Bladder microvascular endothelial cell (primary cell): ENCODE data around the gene MTERF4. TPM values are rescaled to one million over a fixed set of nuclear protein-coding genes. Genes with fewer than 3 reads are reported as not detected.

Experiments used
- total RNA-seq: library from RNA; depleted of rRNA; stranded (reverse); fragments of >200 nt; gene quantifications from 2 replicates; pipeline ENCODE4 v1.2.3, GENCODE V29; 2014

Gene MTERF4
- total RNA-seq: 16.8 and 48.6 TPM in 2 replicates

GRCh38 chr2:241102239-241102803 lies at the start of gene MTERF4:
MTERF4 (minus strand) TSS chr2:241102287; CDS start chr2:241102273, 14 bp downstream.

DNA sequence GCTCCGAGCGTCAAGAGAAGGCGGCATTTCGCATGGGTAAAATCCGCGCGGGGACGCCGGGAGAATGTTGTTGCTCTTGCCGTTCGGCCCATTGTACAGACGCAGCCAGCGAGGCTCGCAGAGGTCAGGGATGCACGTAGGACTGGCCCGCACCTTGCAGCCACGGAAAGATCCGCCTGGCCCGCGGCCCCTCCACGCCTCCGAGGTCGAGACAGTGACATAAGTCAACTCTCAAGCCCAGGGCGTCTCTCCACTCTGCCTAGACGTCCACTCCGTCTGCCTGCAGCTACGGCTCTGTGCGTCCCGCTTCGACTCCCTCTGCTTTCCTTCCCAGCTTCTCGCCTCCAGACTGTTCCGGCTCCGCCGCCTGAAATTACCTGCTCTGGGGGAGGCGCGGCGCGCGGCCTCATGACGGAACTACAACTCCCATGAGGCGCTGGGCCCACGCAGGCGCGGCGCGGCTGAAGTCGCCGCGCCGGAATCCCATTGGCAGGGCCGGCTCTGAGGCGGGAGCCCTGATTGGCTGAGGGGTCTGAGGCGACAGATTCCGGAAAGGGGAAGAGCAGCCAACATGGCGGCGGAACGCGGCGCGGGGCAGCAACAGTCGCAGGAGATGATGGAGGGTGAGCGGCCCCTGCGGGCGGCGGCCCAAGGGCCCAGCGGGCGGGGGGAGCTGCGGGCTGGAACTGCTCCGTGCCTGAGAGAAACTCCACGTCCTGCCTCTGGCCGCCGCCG lies 48.0 kb upstream of the MTERF4 start, which contains the start of gene PPP1R7:
PPP1R7 (plus strand) TSS at position 543 of the 735 bp plus-strand sequence; CDS start at position 572, 29 bp downstream.

GRCh38 chr2:241148891-241149674 lies 47.0 kb upstream of the MTERF4 start, which contains the start of gene PASK:
PASK (minus strand) TSS chr2:241149472; CDS start chr2:241143032, 6,440 bp downstream.

Other genes starting within 250 kb of the MTERF4 start
- under 0.01 TPM in 1 of 2 replicates, not detected in the other for gene AGXT, start 233.5 kb downstream of the MTERF4 start, total RNA-seq
- gene MAB21L4, start 206.1 kb downstream of the MTERF4 start, total RNA-seq: not detected in 2 replicates
- not detected in 2 replicates for gene CROCC2, start 196.0 kb downstream of the MTERF4 start, total RNA-seq
- 7.8 and 19.8 TPM in 2 replicates for gene SNED1, start 103.7 kb downstream of the MTERF4 start, total RNA-seq
- 4.7 and 5.4 TPM in 2 replicates for gene PASK, start 47.2 kb upstream of the MTERF4 start, total RNA-seq
- 39.6 and 43.7 TPM in 2 replicates for gene PPP1R7, start 48.2 kb upstream of the MTERF4 start, total RNA-seq
- 0.32 and 0.76 TPM in 2 replicates for gene ANO7, start 86.4 kb upstream of the MTERF4 start, total RNA-seq
- gene HDLBP, start 213.4 kb upstream of the MTERF4 start, total RNA-seq: 522 and 840 TPM in 2 replicates
- 384 and 653 TPM in 2 replicates for gene SEPTIN2, start 213.6 kb upstream of the MTERF4 start, total RNA-seq